Fibroblast of peridontal ligament (primary cell): Measurements from ENCODE around the gene CHIC2.
"Not testable (repeated sequence)": the region's sequence is repeated elsewhere in the genome, so short reads cannot be mapped to it uniquely, and the experiment has no call there.

ENCODE experiments used
- DNase-seq: peaks from one replicate; pipeline ENCODE4 v3.0.0-alpha.2; 2010; ENCODE audit errors: extremely low read depth

Gene CHIC2

GRCh38 chr4:54064317-54065111 lies at the start of gene CHIC2:
TSS of gene CHIC2 (minus strand) at chr4:54064605. CDS start at chr4:54064300, 305 bp downstream.
- peak; percentile 88 for DNase-seq

DNA sequence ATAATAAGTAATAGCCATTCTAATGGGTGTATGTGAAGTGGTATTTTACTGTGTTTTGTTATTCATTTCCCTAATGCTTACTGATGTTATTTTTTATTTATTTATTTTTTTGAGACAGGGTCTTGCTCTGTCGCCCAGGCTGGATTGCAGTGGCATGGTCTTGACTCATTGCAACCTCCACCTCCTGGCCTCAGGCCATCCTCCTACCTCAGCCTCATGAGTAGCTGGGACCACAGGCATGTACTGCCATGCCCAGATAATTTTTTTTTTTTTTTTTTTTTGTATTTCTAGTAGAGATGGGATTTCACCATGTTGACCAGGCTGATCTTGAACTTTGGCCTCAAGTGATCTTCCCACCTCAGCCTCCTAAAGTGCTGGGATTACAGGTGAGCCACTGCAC lies 48.8 kb upstream of the CHIC2 start:
- not testable (repeated sequence) for DNase-seq

DNA sequence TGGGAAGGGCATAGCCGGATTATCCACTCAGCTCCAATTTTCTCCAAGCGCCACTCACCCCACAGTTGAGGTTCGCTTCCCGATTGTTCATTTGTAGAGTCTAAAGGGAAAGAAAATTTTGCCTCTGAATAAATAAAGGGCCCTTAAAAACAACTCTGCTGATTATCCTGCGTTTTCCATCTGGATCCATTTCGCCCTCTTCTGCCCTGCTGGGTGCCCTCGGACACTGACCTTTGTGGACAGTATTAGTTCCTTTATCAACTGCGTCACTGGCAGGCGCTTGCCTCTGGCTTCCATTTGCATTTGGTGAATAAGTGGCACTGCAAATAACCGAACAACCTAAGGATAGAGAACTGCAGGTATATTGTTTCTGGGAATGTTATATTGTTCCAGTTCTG lies 45.6 kb upstream of the CHIC2 start:
- DNase-seq = no peak

DNA sequence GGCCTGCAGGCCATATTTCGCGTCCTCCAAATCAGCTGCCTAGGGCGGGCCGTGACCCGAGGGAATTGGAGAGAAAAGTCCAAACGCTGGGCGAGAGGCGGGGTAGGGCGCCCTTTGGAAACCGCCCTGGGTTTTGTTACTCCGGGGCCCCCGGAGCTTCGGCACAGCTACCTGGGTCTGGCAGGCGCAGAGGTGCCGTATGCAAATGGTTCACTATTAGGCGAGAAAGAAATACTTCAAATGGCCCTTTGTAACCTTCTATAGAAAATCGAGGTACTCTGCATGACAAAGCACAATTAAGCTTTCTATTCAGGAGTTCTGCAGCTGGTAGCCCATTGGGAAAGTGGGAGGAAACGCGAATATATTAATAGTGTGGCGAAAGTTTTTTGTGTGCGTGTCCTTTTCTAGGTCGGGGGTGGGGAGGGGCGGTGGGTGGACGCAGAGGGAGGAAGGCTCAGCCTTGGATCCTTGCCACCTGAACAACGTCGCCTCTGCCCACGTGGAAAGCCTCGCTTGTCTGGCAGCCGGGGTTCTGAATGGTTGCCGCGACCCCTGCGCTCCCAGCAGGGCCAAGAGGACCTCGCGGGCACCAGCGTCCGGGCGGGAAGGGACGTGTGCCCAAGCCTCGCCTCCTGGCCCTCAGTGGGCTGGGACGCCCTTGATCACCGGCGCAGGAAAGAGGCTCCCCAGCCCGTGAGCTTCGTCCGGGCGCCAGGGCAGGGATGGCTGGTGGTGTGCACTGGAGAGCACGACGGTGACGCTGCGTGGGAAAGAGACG lies 45.0 kb upstream of the CHIC2 start:
- DNase-seq = no peak

GRCh38 chr4:54107951-54108748 lies 43.7 kb upstream of the CHIC2 start:
- DNase-seq = no peak

GRCh38 chr4:54104907-54105306 lies 40.5 kb upstream of the CHIC2 start:
- DNase-seq = no peak

DNA sequence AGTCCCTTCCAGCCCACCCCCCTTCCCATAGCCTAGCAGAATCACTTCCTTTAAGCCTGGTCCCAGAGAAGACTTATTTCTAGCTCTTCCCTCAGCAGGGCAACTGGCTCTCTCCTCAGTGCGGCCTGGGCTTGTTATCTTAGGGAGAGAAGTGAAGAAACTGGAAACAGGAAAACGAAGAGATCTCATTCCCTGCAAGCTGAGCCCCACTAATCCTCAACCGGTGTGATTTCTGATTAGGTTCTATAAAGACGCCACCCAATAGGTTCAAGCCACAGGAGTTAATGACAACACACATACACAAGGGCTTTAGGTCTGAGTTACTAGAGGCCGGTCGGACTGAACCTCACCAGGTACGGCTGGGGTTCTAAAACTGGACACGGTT lies 38.8 kb upstream of the CHIC2 start:
- DNase-seq = no peak

- DNase-seq = no peak
Observed at GRCh38 chr4:54102531-54103106, 38.2 kb upstream of the CHIC2 start.

GRCh38 chr4:54101190-54102041 lies 37.0 kb upstream of the CHIC2 start:
- no peak for DNase-seq

GRCh38 chr4:54100595-54101189 lies 36.3 kb upstream of the CHIC2 start:
- DNase-seq = no peak

DNA sequence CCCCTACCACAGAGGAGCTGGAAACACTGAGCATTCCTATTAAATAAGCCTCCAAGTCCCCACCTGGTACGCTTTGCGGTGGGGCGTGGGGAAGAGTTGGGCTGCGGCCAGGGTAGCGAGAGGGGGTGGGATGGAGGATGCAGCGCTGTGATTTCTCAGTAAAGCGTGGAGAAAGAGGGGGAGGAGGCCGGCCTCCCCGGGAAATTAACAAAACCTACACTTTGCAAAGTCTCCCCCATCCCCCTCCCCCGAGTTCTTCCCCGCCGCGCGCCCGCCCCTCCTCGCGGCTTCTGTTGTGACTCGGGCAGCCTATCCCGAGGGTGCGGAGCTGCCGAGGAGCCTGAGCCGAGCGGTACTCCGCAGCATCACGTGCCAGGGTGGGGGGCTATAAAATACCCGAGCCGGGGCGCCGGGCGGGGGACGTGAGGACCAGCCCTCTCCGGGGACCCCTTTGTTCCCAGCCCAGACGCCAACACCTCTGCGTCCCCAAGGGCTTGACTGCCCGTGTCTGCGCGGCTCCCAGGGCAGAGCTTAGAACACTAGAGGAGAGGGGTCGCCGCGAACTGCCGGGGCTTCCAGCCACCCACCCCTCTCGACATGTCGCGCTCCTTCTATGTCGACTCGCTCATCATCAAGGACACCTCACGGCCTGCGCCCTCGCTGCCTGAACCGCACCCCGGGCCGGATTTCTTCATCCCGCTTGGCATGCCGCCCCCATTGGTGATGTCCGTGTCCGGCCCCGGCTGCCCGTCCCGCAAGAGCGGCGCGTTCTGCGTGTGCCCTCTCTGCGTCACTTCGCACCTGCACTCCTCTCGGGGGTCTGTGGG lies 35.6 kb upstream of the CHIC2 start, which contains the start of gene GSX2:
Gene GSX2, plus strand, starts transcription at position 416 of the 827 bp plus-strand sequence. Its CDS starts 182 bp downstream, at position 598.
- no peak for DNase-seq

DNA sequence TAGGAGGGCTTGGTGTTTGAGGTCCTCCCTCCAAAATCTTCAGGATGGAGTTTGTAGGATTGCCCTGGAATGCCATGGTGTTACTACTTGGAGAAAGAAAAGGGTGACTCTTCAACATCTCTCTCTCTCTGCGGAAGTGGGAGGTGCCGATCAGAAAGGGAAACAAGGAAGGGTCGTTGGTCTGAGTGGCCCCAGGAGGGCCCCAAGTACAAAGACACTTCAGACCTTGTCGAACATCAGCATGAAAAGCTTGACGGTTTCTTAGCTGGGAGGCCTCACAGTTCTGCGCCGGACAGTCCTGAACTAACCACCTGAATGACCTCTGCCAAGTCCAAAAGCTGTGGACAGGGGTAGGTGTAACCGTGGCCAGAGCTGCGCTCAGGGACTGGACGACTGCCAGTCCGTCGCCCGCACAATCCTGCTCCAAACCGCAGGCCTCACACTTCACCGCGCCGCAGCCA lies 34.9 kb upstream of the CHIC2 start:
- no peak for DNase-seq

GRCh38 chr4:54098375-54098774 lies 34.0 kb upstream of the CHIC2 start:
- DNase-seq = no peak

- DNase-seq = no peak
Observed at GRCh38 chr4:54097152-54097551, 32.7 kb upstream of the CHIC2 start.

- no peak for DNase-seq
Observed at GRCh38 chr4:54096295-54096962, 32.0 kb upstream of the CHIC2 start.

DNA sequence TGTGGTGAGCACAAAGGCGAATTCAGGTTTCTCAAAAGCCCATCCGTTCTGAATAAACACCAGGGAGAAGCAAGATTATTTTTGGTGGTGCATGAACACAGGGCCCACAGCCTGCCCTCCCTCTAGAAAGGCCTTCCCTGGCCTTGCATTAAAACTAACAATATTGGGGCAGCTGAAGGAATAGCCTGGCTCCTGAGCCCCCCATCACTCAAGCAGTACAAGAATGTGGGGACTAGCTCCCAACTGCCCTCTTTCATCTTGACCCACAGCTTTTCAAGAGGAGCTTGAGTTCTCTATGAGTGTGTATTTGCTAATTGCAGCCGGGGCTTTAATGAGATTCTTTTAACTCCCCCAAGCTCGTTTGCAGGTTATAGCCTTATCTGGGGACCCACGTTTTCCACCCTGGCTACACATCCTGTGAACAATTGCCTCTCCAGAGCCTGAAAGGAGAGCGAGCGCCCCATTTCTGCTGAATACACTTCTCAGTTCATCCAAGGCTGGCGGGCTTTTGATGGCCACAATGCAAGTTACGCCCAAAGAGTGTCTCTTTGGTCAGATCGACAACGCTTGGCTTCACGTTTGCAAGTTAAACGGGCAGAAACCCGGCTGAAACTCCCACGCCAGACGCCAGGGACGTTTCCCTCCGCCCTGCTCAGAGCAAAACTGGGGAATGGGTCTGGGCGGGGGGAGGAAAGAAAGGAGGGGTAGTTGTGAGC lies 30.9 kb upstream of the CHIC2 start:
- DNase-seq = no peak

- no peak for DNase-seq
Observed at GRCh38 chr4:54094451-54094850, 30.0 kb upstream of the CHIC2 start.
